Posterior vena cava (tissue), 2 donors: ENCODE data around the gene KLK13. TPM values are rescaled to one million over a fixed set of nuclear protein-coding genes. Genes with fewer than 3 reads are reported as not detected.

Source experiments
- DNase-seq: peaks from one replicate; pipeline ENCODE4 v3.0.0-alpha.2; 2020; ENCODE audit warnings: low spot score
- intact Hi-C, 2 donors: fragments of 100-400 bp; cut with DNase I; formaldehyde crosslinking; loops; one replicate each; pipeline versions ENCODE4 v1.14.1 to v1.14.2; 2022 to 2023
- total RNA-seq, 2 donors: library from RNA; stranded (reverse); fragmentation: NEBNext Ultra II Directional; extraction: Animal tissue kit (Norgen Biotek cat#: 25700); gene quantifications; one replicate each; pipeline ENCODE4 v1.2.1, GENCODE V29; 2021
- donor health status: DM: yes; HTN: yes; CAD: no.
- donor health status: DM: yes; HTN: yes; CAD: no.

The KLK13 gene
- total RNA-seq, 2 donors from 2014 or later, result not detected

- intact Hi-C loops, result no loop called here
- DNase-seq, result no peak
Measured at GRCh38 chr19:51027126-51027806, 37.6 kb downstream of the KLK13 start.

- intact Hi-C loops, result no loop called here
- DNase-seq, result no peak
Measured at GRCh38 chr19:51026554-51026831, 38.4 kb downstream of the KLK13 start, which contains the start of gene KLK11. TSS of gene KLK11 (minus strand) at chr19:51026616. CDS start at chr19:51025631, 985 bp downstream.

GRCh38 chr19:51025809-51026553, 38.9 kb downstream of the KLK13 start:
- DNase-seq, result no peak
- intact Hi-C loops, result no loop called here

- intact Hi-C loops, result no loop called here
- no peak for DNase-seq
Measured at GRCh38 chr19:51025401-51025800, 39.5 kb downstream of the KLK13 start.

- DNase-seq, result no peak
- intact Hi-C loops, result no loop called here
Measured at GRCh38 chr19:51024924-51025323, 40.0 kb downstream of the KLK13 start.

- intact Hi-C loops, result no loop called here
- no peak for DNase-seq
Measured at GRCh38 chr19:51023946-51024345, 40.9 kb downstream of the KLK13 start.

DNA sequence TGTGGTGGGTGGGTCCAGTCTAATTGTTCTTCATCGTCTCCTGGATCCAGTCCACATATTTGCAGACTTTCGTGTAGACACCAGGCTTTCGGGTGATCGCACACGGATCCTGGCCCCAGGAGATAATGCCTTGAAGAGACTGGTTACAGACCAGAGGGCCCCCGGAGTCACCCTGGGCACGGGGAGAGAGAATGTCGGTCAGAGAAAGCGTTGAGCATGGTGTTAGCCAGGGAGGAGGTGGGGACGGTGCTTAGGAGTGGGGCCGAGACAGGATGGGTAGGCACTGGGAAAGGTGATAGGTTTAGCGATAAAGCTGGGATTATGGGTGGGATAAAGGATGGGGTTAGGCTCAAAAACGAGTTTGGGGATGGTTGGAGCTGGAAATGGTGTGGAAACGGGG, 42.4 kb downstream of the KLK13 start:
- intact Hi-C loops, result no loop called here
- no peak for DNase-seq

DNA sequence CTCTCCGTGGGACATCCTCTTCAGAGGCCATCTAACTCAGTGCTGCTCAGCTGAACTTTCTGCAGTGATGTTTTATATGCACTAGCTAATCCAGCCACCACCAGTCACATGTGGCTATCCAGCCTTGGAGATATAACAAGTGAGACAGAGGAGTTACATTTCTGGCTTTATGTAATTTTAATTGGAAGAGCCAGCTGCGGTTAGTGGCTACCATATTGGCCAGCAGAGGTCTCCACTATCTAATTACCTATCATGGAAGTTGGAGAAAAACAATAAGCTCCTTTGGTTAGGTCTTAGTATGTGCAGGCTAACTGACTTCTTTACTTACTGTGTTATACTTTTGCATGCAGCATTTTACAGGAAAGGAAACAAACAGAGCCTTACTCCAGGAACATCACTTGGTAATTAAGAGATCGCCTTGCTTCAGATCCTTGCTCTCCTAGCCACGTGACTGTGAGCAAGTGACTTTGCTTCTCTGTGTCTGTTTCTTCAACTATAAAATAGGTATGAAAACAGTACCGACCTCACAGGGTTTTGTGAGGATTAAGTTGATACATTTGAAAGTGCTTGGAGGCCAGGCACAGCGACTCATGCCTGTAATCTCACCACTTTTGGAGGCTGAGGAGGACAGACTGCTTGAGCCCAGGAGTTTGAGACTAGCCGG, 43.8 kb downstream of the KLK13 start:
- no peak for DNase-seq

GRCh38 chr19:51019544-51019925, 45.4 kb downstream of the KLK13 start, which contains the start of gene KLK10:
TSS of gene KLK10 (minus strand) at chr19:51019709. CDS start at chr19:51019130, 579 bp downstream.
- no peak for DNase-seq
- intact Hi-C loops, result no loop called here

More for the DNA sequence above, 43.8 kb downstream of the KLK13 start:
- intact Hi-C loops, result no loop called here

DNA sequence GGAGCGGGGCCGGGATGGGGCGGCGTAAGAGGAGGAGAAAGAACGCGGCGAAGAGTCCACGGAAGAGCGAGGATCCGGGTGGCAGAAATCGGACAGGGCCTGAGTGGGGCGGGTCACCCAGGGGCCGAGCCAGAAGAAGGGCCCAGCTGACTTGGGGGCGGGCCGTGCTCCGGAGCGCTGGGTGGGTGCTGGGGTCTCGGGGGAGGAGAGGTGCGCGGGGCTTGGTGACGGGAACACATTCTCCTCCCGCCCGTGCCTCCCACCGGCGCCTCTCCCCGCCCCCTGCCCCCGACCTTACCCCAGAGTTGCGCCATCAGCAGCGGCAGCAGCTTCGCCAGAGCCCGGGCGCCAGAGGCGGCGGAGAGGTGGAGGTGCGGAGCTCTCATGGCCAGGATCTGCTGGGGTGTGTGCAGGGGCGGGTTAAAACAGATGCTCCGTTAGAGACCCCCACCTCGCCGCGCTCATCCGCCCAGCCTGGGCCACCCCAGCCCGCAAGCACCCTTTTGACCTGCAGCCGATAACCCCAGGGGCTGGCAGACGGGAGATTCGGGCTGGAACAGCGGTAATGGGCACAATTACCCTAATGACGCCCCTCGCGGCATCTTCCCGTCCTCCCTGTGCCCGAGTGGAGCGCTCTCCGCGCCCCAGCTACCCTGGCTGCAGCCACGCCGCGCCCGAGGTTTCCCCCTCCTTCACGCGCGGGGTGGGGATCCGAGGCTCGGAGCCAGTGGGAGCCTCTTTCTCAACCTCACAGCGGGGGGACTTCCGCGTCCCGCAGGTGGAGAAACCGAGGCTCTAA, 45.9 kb downstream of the KLK13 start:
- no peak for DNase-seq
- intact Hi-C loops, result no loop called here

- DNase-seq, result peak; percentile 87
- intact Hi-C loops, result no loop called here
Measured at GRCh38 chr19:51016798-51017683, 47.9 kb downstream of the KLK13 start.

DNA sequence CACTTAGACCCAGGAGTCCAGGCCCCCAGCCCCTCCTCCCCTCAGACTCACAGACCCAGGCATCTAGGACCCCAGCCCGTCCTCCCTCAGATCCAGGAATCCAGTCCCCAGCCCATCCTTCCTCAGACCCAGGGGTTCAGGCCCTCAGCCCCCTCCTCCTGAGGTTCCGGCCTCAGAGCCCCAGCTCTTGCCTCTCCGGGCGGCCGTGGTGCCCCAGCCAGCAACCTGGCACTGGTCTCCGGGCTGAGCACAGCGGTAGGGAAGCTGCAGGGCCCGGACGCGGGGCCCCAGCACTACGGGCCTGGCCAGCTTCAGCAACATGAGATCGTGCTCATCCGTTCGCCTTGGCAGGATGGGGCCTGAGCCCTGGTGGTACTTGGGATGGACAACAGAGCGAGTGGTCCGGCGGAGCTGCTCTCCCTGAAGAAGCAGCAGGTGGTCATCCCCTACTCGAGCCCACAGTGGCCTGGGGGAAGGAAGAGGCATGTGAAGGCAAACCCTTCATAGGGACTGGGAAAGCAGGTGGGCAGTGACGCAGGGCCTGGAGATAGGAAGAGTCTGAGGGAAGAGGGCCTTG, 49.1 kb downstream of the KLK13 start:
- DNase-seq, result no peak
- intact Hi-C loops, result no loop called here

GRCh38 chr19:51014242-51014641, 50.6 kb downstream of the KLK13 start:
- intact Hi-C loops, result no loop called here
- DNase-seq, result no peak

DNA sequence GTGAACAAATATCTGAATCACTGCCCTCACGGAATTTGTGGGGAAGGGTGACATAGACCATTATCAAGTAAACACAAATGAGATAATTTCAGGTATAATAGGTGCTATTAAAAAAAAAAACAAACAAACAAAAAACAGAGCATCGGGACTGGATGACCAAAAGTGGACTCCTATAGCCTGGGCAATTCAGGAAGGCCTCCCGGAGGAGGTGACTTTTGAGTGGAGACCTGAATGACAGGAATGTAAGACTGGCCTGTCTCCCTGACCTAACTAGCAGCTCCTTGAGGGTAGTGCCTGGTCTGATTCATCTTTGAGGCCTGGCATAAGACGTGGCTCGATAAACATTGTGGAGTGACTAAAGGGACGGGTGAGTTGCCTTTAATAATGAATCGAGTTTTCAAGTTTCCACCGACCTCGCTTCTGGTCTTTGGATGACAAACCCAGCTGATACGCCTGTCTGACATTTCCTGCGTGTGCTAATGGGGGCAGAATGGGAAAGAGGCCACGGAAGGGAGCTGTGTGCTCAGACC, 52.2 kb downstream of the KLK13 start:
- intact Hi-C loops, result no loop called here

GRCh38 chr19:51010066-51010795, 54.7 kb downstream of the KLK13 start:
- intact Hi-C loops, result no loop called here
- peak; percentile 20 for DNase-seq

More for the DNA sequence above, 52.2 kb downstream of the KLK13 start:
- DNase-seq, result peak; percentile 23

DNA sequence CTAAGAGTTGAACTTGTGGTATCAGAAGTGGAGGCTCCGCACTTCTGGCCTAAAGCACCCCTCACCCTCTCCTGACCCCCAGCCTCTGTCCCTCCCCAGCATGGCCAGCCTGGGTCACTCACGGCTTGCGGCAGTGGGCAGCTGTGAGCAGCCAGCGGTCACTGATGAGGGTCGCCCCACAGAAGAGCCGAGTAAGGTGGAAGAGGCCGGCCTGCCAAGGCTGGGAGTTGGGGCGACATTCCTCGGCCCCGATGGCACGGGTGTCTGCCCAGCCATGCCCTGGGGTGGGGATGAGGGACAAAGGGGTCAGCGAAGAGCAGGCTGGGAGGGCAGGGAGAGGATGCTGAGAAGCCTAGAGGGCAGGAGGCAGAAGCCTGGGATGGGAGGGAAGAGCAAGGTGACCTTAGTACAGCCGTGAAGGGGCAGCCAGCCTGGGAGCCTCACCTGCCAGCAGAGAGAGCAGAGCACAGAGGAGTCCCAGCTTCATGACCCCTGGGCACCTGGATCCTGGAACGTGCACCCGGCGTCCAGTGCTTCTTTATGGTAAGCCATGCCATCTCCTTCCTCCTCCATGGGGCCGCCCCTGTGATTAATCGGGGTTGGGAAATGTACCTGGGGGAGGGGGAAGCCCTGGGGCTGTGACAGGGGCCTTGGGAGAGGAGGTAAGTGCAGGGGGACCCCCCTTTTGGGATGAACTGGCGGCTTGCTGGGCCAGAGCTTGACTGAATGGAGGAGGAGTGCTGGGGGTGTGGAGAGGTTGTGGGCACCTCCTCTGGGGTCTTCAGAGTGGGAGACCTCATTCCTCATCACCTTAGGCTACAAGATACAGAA, 55.6 kb downstream of the KLK13 start:
- intact Hi-C loops, result no loop called here
- DNase-seq, result peak; percentile 53

- DNase-seq, result peak; percentile 2
- intact Hi-C loops, result no loop called here
Measured at GRCh38 chr19:51007488-51007887, 57.4 kb downstream of the KLK13 start.
